Stimulated activated CD4-positive, alpha-beta T cell treated with anti-CD3 and anti-CD28 coated beads, Interleukin-15, amount 100 ng/mL, for 1 hour (primary cell): ENCODE data around the gene EXPH5.

Experiments
- DNase-seq, 2 donors: peaks; one replicate each; pipeline ENCODE4 v3.0.0-alpha.2; 2020; ENCODE audit warnings: low read depth in 1 of 2, low spot score in 1 of 2

Gene EXPH5

GRCh38 chr11:108483163-108483562 is 110.4 kb downstream of the EXPH5 start:
- DNase-seq, result no peak

DNA sequence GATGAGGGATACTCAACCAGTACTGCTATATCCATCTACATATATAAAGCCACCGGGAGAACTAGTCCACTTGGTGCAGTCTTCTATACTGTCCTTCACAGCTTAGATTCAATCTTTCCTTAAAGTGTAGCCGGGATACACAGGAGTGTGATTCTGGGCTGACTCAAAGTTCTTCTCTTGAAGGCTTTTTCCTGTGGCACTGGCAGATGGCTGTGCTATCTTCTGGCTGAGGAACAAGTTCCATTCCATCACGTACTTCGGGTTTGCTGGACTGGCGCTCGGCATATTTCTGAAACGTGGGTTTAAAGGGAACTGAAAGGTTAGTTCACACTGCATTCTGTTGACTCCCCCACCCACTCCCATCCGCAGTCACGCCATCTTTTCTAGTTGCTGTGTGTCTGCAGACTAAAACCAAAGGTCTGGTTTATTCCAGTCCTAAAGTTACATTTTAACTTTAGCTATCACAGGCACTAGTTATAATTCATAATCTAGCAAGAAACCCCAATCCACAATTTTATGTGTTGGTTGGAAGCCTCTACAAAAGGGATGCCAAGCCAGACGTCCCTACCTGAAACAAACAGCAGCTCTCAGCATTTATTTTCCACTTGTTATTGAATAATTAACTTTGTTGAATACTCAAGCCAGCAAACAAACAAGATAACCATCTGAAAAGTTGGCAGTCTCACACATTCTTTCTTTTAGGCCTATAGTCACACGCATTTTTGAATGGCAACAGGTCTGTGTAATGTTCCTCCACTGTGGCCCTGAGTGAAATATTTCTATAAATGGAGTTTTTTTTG is 118.7 kb downstream of the EXPH5 start:
- DNase-seq, result no peak

GRCh38 chr11:108472681-108473080 is 120.9 kb downstream of the EXPH5 start:
- DNase-seq, result no peak

DNA sequence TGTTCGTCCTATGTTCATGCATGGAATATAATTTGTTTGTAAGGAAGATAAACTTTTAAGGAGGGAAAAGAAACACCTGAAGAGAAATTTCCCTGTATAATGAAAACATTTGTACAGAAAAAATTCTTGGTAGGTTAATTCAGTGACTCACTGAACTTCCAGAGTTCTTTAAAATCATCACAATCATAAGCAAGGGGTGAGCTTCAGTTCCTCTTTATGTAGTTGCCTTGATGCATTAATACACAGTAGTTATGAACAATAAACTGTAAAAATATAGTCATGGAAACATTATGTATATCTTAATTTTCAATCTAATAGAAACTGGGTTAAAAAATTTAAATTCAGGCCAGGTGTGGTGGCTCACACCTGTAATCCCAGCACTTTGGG is 125.1 kb downstream of the EXPH5 start:
- no peak for DNase-seq

- peak; percentile 86 to 89 for DNase-seq
These were observed 126.3 kb downstream of the EXPH5 start, which contains the start of gene C11orf65 for GRCh38 chr11:108467091-108467823. TSS of gene C11orf65 (minus strand) at chr11:108467529. CDS start at chr11:108461559, 5,970 bp downstream.

GRCh38 chr11:108466405-108466804 is 127.2 kb downstream of the EXPH5 start:
- DNase-seq, result no peak
